Endothelial cell of umbilical vein (primary cell): Measurements from ENCODE around the gene ADCY3. TPM values are rescaled to one million over a fixed set of nuclear protein-coding genes. Genes with fewer than 3 reads are reported as not detected.

ENCODE experiments used
- BruUV-seq: library from RNA; stranded (reverse); fragments of 400-500 nt; replicated peaks from 2 replicates; lab custom pipeline; 2021; lab: Mats Ljungman, UMichigan
- CTCF ChIA-PET: fragments of 300-600, 350-600 bp; sonication (Branson Sonifier 250); formaldehyde crosslinking; loops from one replicate; lab custom pipeline; 2021; ENCODE audit warnings: antibody characterized with exemption, inconsistent platforms; lab: Charles Lee
- POLR2A ChIA-PET: fragments of 300-600, 350-600 bp; sonication (Branson Sonifier 250); formaldehyde crosslinking; loops from one replicate; lab custom pipeline; 2021; ENCODE audit warnings: antibody characterized with exemption, inconsistent platforms; lab: Charles Lee
- DNase-seq: peaks from one replicate; pipeline ENCODE4 v3.0.0-alpha.2; 2011; ENCODE audit warnings: low read depth, low spot score
- FAIRE-seq: peaks from 2 replicates; lab custom pipeline; 2011; peaks lifted over from hg19 to GRCh38; lab: Jason Lieb, UNC
- H2AFZ ChIP-seq: 2 replicates; pipeline ENCODE4 v1.6.0; 2012; ENCODE audit warnings: low read depth, low read length, control low read depth, inconsistent platforms
- H3K27ac ChIP-seq: 2 replicates; pipeline ENCODE4 v1.5.1; 2011; ENCODE audit warnings: low read depth, mild to moderate bottlenecking, control low read depth, low read length, moderate library complexity; ENCODE audit not compliant: insufficient read depth
- H3K27me3 ChIP-seq, 2 experiments: 2 replicates each; pipeline versions ENCODE4 v1.6.0 to v1.6.1; 2011; ENCODE audit warnings: low read length in 2 of 2, mixed read lengths in 1 of 2; ENCODE audit not compliant: control insufficient read depth in 2 of 2, insufficient read depth in 2 of 2
- H3K36me3 ChIP-seq, 2 experiments: 2 replicates in 1 of 2; 3 replicates in 1 of 2; pipeline ENCODE4 v1.5.1; 2011; ENCODE audit warnings: low read length in 2 of 2, mild to moderate bottlenecking in 1 of 2, moderate library complexity in 1 of 2; ENCODE audit not compliant: control insufficient read depth in 2 of 2, insufficient read depth in 2 of 2; ENCODE audit errors: extremely low read depth in 1 of 2
- H3K4me1 ChIP-seq: 3 replicates; pipeline ENCODE4 v1.5.1; 2011; ENCODE audit warnings: mild to moderate bottlenecking, low read length; ENCODE audit not compliant: control insufficient read depth, insufficient read depth; ENCODE audit errors: extremely low read depth
- H3K4me2 ChIP-seq: 2 replicates; pipeline ENCODE4 v1.6.1; 2011; ENCODE audit warnings: low read length, control low read depth, mixed read lengths; ENCODE audit not compliant: insufficient read depth
- H3K4me3 ChIP-seq, 3 experiments: fragments of 200-600 bp in 1 of 3; sonication (generic), shearing (Covaris generic) in 1 of 3; replicated peaks in 1 of 3; 2 replicates each; pipeline ENCODE4 v1.5.1; 2011 to 2016; ENCODE audit warnings: control low read depth in 3 of 3, low read length in 3 of 3, mild to moderate bottlenecking in 2 of 3, inconsistent platforms in 1 of 3, low read depth in 1 of 3, moderate library complexity in 1 of 3; ENCODE audit not compliant: insufficient read depth in 1 of 3
- H3K79me2 ChIP-seq: 2 replicates; pipeline ENCODE4 v1.6.0; 2012; ENCODE audit warnings: low read length, inconsistent platforms; ENCODE audit not compliant: control insufficient read depth, insufficient read depth
- H3K9ac ChIP-seq: replicated peaks from 2 replicates; pipeline ENCODE3; 2011; ENCODE audit warnings: low read length, control low read depth; ENCODE audit not compliant: insufficient read depth; ENCODE audit errors: extremely low read depth
- H3K9me1 ChIP-seq: replicated peaks from 3 replicates; pipeline ENCODE4 v1.6.0; 2011; ENCODE audit warnings: mild to moderate bottlenecking, low read length; ENCODE audit not compliant: control insufficient read depth, insufficient read depth; ENCODE audit errors: extremely low read depth
- H3K9me3 ChIP-seq: replicated peaks from 2 replicates; pipeline ENCODE4 v1.5.1; 2012; ENCODE audit warnings: low read length, inconsistent platforms; ENCODE audit not compliant: control insufficient read depth, insufficient read depth
- H4K20me1 ChIP-seq: replicated peaks from 2 replicates; pipeline ENCODE3; 2011; ENCODE audit warnings: mild to moderate bottlenecking, low read length; ENCODE audit not compliant: control insufficient read depth, insufficient read depth; ENCODE audit errors: extremely low read depth
- CTCF ChIP-seq, 2 donors: IDR thresholded peaks; 1 replicate in 1 of 2; 2 replicates in 1 of 2; pipeline ENCODE4 v1.5.1; 2011; ENCODE audit warnings: low read length in 2 of 2, mild to moderate bottlenecking in 2 of 2, moderate library complexity in 2 of 2, control low read depth in 1 of 2, inconsistent platforms in 1 of 2, low read depth in 1 of 2; ENCODE audit not compliant: insufficient read depth in 1 of 2; ENCODE audit errors: extremely low read depth in 1 of 2
- EZH2 ChIP-seq: IDR thresholded peaks from 2 replicates; pipeline ENCODE4 v1.6.1; 2012; ENCODE audit warnings: borderline replicate concordance, low read depth, mild to moderate bottlenecking, moderate library complexity, low read length, inconsistent platforms; ENCODE audit not compliant: severe bottlenecking
- FOS ChIP-seq: IDR thresholded peaks from 2 replicates; pipeline ENCODE4 v1.6.1; 2011; ENCODE audit warnings: mild to moderate bottlenecking, low read length, moderate library complexity, borderline replicate concordance; ENCODE audit not compliant: insufficient read depth
- GATA2 ChIP-seq: IDR thresholded peaks from 2 replicates; pipeline ENCODE4 v1.7.0; 2011; ENCODE audit warnings: low read depth, mild to moderate bottlenecking, moderate library complexity, mixed read lengths, low read length; ENCODE audit not compliant: insufficient read length, insufficient read depth
- JUN ChIP-seq: IDR thresholded peaks from 2 replicates; pipeline ENCODE4 v1.6.1; 2011; ENCODE audit warnings: borderline replicate concordance, low read depth; ENCODE audit not compliant: insufficient read length, insufficient read depth
- MAX ChIP-seq: IDR thresholded peaks from 2 replicates; pipeline ENCODE4 v1.6.1; 2011; ENCODE audit not compliant: insufficient read depth, insufficient read length
- MYC ChIP-seq: IDR thresholded peaks from one replicate; pipeline ENCODE4 v1.6.1; 2011; ENCODE audit warnings: mild to moderate bottlenecking, low read depth, low read length
- POLR2A ChIP-seq: IDR thresholded peaks from 2 replicates; pipeline ENCODE4 v1.6.1; 2012; ENCODE audit warnings: low read depth, mild to moderate bottlenecking, control low read depth, low read length
- POLR2AphosphoS5 ChIP-seq: IDR thresholded peaks from 2 replicates; pipeline ENCODE4 v1.6.1; 2012; ENCODE audit warnings: low read depth, mild to moderate bottlenecking, control low read depth, low read length, moderate library complexity; ENCODE audit not compliant: insufficient read depth
- dilution Hi-C: fragments of 300-500 bp; cut with MboI; formaldehyde crosslinking; loops from one replicate; pipeline ENCODE4 v1.15.0; 2019; ENCODE audit warnings: low sequenced_read_pairs; ENCODE audit not compliant: extremely low pct_ligation_motif_present
- intact Hi-C: fragments of 100-400 bp; cut with micrococcal nuclease; formaldehyde crosslinking; loops from one replicate; pipeline ENCODE4 v1.10.0; 2022
- polyA plus RNA-seq, 4 experiments: library from polyadenylated mRNA; depleted of rRNA in 3 of 4; stranded (reverse) in 3 of 4; unstranded in 1 of 4; fragments of >200 nt; gene quantifications; 2 replicates each; pipeline versions ENCODE4 v1.2.1 to v1.2.3, GENCODE V29; 2011 to 2012; ENCODE audit warnings: missing spikeins in 1 of 4
- total RNA-seq: library from RNA; stranded (reverse); gene quantifications from 2 replicates; pipeline ENCODE4 v1.2.3, GENCODE V29; 2021

ADCY3 gene
- total and polyA plus RNA-seq, 2 donors (not counting 3 experiments of a cell fraction or from before 2014, with no cell fraction given): 54.0 to 61.3 TPM

- dilution Hi-C loops: no loop called here
- DNase-seq (no peak), FAIRE-seq (no peak)
- POLR2A ChIA-PET: no interaction called here
- no TSS peak for BruUV-seq
- H3K4me3 ChIP-seq: no peak overlapping the region
- no peak overlapping the region for H3K27ac ChIP-seq
- no peak for TF ChIP-seq JUN
- no peak for TF ChIP-seq MAX
- TF ChIP-seq POLR2AphosphoS5: no peak
- no peak for TF ChIP-seq GATA2
- TF ChIP-seq CTCF (IDR thresholded peaks at IDR 0.05; ENCODE audit: extremely low read depth in 1 of 2, insufficient read depth in 1 of 2, low read depth in 1 of 2, low read length in 2 of 2): no peak
- TF ChIP-seq MYC: no peak
- no peak for TF ChIP-seq EZH2
- TF ChIP-seq POLR2A: no peak
- TF ChIP-seq FOS: no peak
- H3K9me3 ChIP-seq: no peaks in the 10 kb centered on the region
- intact Hi-C loops: no loop called here
- peaks cover 0 to 2% of the 10 kb centered on the region in 2 experiments for H3K36me3 ChIP-seq
- no peaks in the 10 kb centered on the region for H4K20me1 ChIP-seq
- no peak overlapping the region for H3K9ac ChIP-seq
- no peaks in the 10 kb centered on the region for H3K27me3 ChIP-seq
- H3K4me2 ChIP-seq: no peak overlapping the region
- H2AFZ ChIP-seq: no peak overlapping the region
- CTCF ChIA-PET: interaction anchor here (0.6 to 0.8 kb wide), 2 partner anchors 12 to 353 kb away, joined by 3 read pairs; no protein-coding TSS in a partner anchor
- H3K79me2 ChIP-seq: no peaks in the 10 kb centered on the region
- H3K9me1 ChIP-seq: no peaks in the 10 kb centered on the region
- H3K4me1 ChIP-seq: no peaks in the 10 kb centered on the region
These were observed 53.1 kb downstream of the ADCY3 start for GRCh38 chr2:24866946-24867345.
